H9 (cell line): ENCODE measurements around the gene ANKS1B. TPM values are rescaled to one million over a fixed set of nuclear protein-coding genes. Genes with fewer than 3 reads are reported as not detected.

Experiments used
- DNase-seq: peaks from one replicate; pipeline ENCODE4 v3.0.0-alpha.2; 2017
- H2AFZ ChIP-seq: one replicate; pipeline ENCODE4 v1.6.1; 2013; ENCODE audit warnings: mild to moderate bottlenecking, low read length, control low read depth, moderate library complexity
- H2AK5ac ChIP-seq: 2 replicates; pipeline ENCODE4 v1.6.1; 2013; ENCODE audit warnings: low read length, control low read depth, mixed read lengths; ENCODE audit not compliant: insufficient read length
- H2BK120ac ChIP-seq: one replicate; pipeline ENCODE4 v1.6.1; 2013; ENCODE audit warnings: low read depth, mild to moderate bottlenecking, low read length, control low read depth, inconsistent platforms; ENCODE audit not compliant: poor library complexity, severe bottlenecking
- H2BK12ac ChIP-seq: 2 replicates; pipeline ENCODE4 v1.6.1; 2013; ENCODE audit warnings: low read length, control low read depth, mixed read lengths, low read depth; ENCODE audit not compliant: insufficient read length
- H2BK15ac ChIP-seq: 2 replicates; pipeline ENCODE4 v1.6.1; 2013; ENCODE audit warnings: low read depth, low read length, control low read depth
- H2BK20ac ChIP-seq: one replicate; pipeline ENCODE4 v1.6.1; 2013; ENCODE audit warnings: low read depth, mild to moderate bottlenecking, low read length, control low read depth, inconsistent platforms; ENCODE audit not compliant: poor library complexity, severe bottlenecking
- H2BK5ac ChIP-seq: 2 replicates; pipeline ENCODE4 v1.6.1; 2013; ENCODE audit warnings: low read length, control low read depth, mixed read lengths; ENCODE audit not compliant: insufficient read length
- H3K14ac ChIP-seq: 2 replicates; pipeline ENCODE4 v1.6.1; 2013; ENCODE audit warnings: low read length, control low read depth; ENCODE audit not compliant: insufficient read depth
- H3K18ac ChIP-seq: 2 replicates; pipeline ENCODE4 v1.6.1; 2013; ENCODE audit warnings: low read depth, mild to moderate bottlenecking, mixed read lengths, low read length, control low read depth; ENCODE audit not compliant: insufficient read length
- H3K23ac ChIP-seq: 2 replicates; pipeline ENCODE4 v1.6.1; 2013; ENCODE audit warnings: low read length, control low read depth, mixed read lengths, low read depth; ENCODE audit not compliant: insufficient read length
- H3K23me2 ChIP-seq: 2 replicates; pipeline ENCODE4 v1.6.1; 2013; ENCODE audit warnings: low read depth, mild to moderate bottlenecking, mixed read lengths, low read length, control low read depth; ENCODE audit not compliant: insufficient read length, poor library complexity, severe bottlenecking
- H3K27ac ChIP-seq: 2 replicates; pipeline ENCODE4 v1.5.1; 2013; ENCODE audit warnings: low read length, control low read depth, mixed read lengths, low read depth; ENCODE audit not compliant: insufficient read length
- H3K27me3 ChIP-seq: 2 replicates; pipeline ENCODE4 v1.6.1; 2013; ENCODE audit warnings: low read length, control low read depth, inconsistent platforms; ENCODE audit not compliant: insufficient read depth
- H3K4ac ChIP-seq: 2 replicates; pipeline ENCODE4 v1.6.1; 2013; ENCODE audit warnings: low read depth, mild to moderate bottlenecking, control low read depth, inconsistent platforms, low read length, moderate library complexity
- H3K4me1 ChIP-seq: 2 replicates; pipeline ENCODE4 v1.6.1; 2013; ENCODE audit warnings: low read length, control low read depth, inconsistent platforms; ENCODE audit not compliant: insufficient read depth
- H3K4me2 ChIP-seq: 2 replicates; pipeline ENCODE4 v1.6.1; 2013; ENCODE audit warnings: low read length, control low read depth, mixed read lengths; ENCODE audit not compliant: insufficient read length, insufficient read depth
- H3K56ac ChIP-seq: 2 replicates; pipeline ENCODE4 v1.6.1; 2013; ENCODE audit warnings: low read depth, mild to moderate bottlenecking, mixed read lengths, low read length, control low read depth; ENCODE audit not compliant: insufficient read length
- H3K79me1 ChIP-seq: 2 replicates; pipeline ENCODE4 v1.6.1; 2013; ENCODE audit warnings: low read depth, mild to moderate bottlenecking, moderate library complexity, low read length, control low read depth, inconsistent platforms; ENCODE audit not compliant: insufficient read depth, poor library complexity, severe bottlenecking
- H3K79me2 ChIP-seq: 2 replicates; pipeline ENCODE4 v1.6.1; 2013; ENCODE audit warnings: low read length, control low read depth, inconsistent platforms; ENCODE audit not compliant: insufficient read depth
- H3K9ac ChIP-seq: 2 replicates; pipeline ENCODE4 v1.6.1; 2013; ENCODE audit warnings: low read length, control low read depth, mixed read lengths; ENCODE audit not compliant: insufficient read length; ENCODE audit errors: extremely low read depth
- H3K9me3 ChIP-seq: one replicate; pipeline ENCODE4 v1.6.1; 2013; ENCODE audit warnings: low read depth, low read length, inconsistent platforms; ENCODE audit not compliant: control insufficient read depth
- H3T11ph ChIP-seq: one replicate; pipeline ENCODE4 v1.6.1; 2013; ENCODE audit warnings: mild to moderate bottlenecking, low read length, control low read depth, inconsistent platforms
- H4K20me1 ChIP-seq: one replicate; pipeline ENCODE4 v1.6.1; 2013; ENCODE audit not compliant: control insufficient read depth, insufficient read length, insufficient read depth
- H4K5ac ChIP-seq: 2 replicates; pipeline ENCODE4 v1.6.1; 2013; ENCODE audit warnings: low read depth, mild to moderate bottlenecking, mixed read lengths, low read length, control low read depth; ENCODE audit not compliant: insufficient read length
- H4K8ac ChIP-seq: replicated peaks from 2 replicates; pipeline ENCODE4 v1.6.1; 2013; ENCODE audit warnings: low read length, control low read depth, mixed read lengths, low read depth; ENCODE audit not compliant: insufficient read length
- H4K91ac ChIP-seq: 2 replicates; pipeline ENCODE4 v1.6.1; 2013; ENCODE audit warnings: low read depth, mild to moderate bottlenecking, moderate library complexity, mixed read lengths, low read length, control low read depth; ENCODE audit not compliant: insufficient read length
- H3K27ac Mint-ChIP-seq, 3 experiments: 2 replicates in 2 of 3; 3 replicates in 1 of 3; pipeline ENCODE4 v1.8.0; 2020 to 2021; ENCODE audit warnings: mixed read lengths in 3 of 3, mild to moderate bottlenecking in 1 of 3, moderate library complexity in 1 of 3
- H3K27me3 Mint-ChIP-seq: 2 replicates; pipeline ENCODE4 v1.8.0; 2021; ENCODE audit warnings: low read depth, mild to moderate bottlenecking, moderate library complexity, mixed read lengths
- H3K36me3 Mint-ChIP-seq, 3 experiments: 2 replicates in 2 of 3; 3 replicates in 1 of 3; pipeline ENCODE4 v1.8.0; 2020 to 2021; ENCODE audit warnings: low read depth in 3 of 3, mixed read lengths in 3 of 3; ENCODE audit not compliant: insufficient read depth in 1 of 3
- H3K4me1 Mint-ChIP-seq, 2 experiments: 2 replicates each; pipeline ENCODE4 v1.8.0; 2020; ENCODE audit warnings: mixed read lengths in 2 of 2
- H3K4me3 Mint-ChIP-seq, 2 experiments: 2 replicates in 1 of 2; 3 replicates in 1 of 2; pipeline ENCODE4 v1.8.0; 2020 to 2021; ENCODE audit warnings: mild to moderate bottlenecking in 2 of 2, mixed read lengths in 2 of 2, moderate library complexity in 1 of 2
- H3K9me3 Mint-ChIP-seq, 2 experiments: 2 replicates in 1 of 2; 3 replicates in 1 of 2; pipeline ENCODE4 v1.8.0; 2020; ENCODE audit warnings: mild to moderate bottlenecking in 2 of 2, mixed read lengths in 2 of 2, moderate library complexity in 1 of 2
- WGBS: extraction: QIAGEN DNeasy Blood & Tissue Kit; methylation state at CpG from one replicate; pipeline ENCODE4 v1.1.7; 2013; ENCODE audit warnings: missing lambda C conversion rate, low lambda C conversion rate, mixed read lengths; ENCODE audit not compliant: insufficient read length; ENCODE audit errors: extremely low coverage; 5-methylcytosine and 5-hydroxymethylcytosine counted together
- total RNA-seq: library from RNA; stranded (reverse); gene quantifications from 2 replicates; pipeline ENCODE4 v1.2.1, GENCODE V29; 2021
- TF ChIP-seq, protein P1 (sequence below): fragments of 200-600 bp; sonication (generic); conservative IDR thresholded peaks from 3 replicates; pipeline ENCODE4 v1.8.0; 2021; ENCODE audit warnings: antibody characterized with exemption, mild to moderate bottlenecking

ANKS1B gene
- total RNA-seq, 1 experiment from 2014 or later, result 4.1 TPM

DNA sequence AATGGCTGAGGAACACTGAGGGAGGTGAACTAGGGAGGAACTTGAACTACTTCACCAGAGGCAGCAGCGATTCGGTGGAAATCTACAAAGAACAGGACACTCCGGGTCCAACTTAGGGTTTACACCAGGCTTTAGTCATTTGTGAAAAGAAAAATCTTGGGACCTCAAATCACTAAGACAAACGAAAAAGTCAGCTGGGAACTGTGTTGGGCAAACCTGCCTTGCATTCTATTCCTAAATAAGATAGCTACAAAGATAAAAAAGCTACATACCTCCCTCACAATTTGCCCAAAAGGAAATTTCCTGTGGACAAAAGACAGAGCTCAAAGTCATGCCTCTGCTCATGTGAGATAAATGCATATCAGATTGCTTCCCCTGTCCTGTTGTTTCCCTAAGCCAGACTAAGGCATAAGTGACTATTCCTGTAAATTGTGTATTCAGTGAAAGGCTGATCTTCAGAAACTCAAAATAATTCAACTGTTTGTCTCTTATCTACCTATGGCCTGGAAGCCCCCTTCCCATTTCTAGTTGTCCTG lies 1233.1 kb downstream of the ANKS1B start:
- no peak overlapping the region for H3K4ac ChIP-seq
- no peak overlapping the region for H3T11ph ChIP-seq
- H4K91ac ChIP-seq, result no peak overlapping the region
- H3K4me2 ChIP-seq, result no peak overlapping the region
- Mint-ChIP-seq H3K36me3 (no peaks in the 10 kb centered on the region), H3K27ac (no peak overlapping the region), H3K9me3 (no peaks in the 10 kb centered on the region), H3K4me1 (peaks cover 8 to 10% of the 10 kb centered on the region in 2 experiments), H3K27me3 (peaks cover 5% of the 10 kb centered on the region), H3K4me3 (no peak overlapping the region)
- no peaks in the 10 kb centered on the region for H3K9me3 ChIP-seq
- H4K8ac ChIP-seq, result no peak overlapping the region
- H2BK20ac ChIP-seq, result no peak overlapping the region
- no peaks in the 10 kb centered on the region for H3K79me2 ChIP-seq
- no peak overlapping the region for H2AFZ ChIP-seq
- no peak overlapping the region for H2BK15ac ChIP-seq
- WGBS, result no CpG with 5 or more reads among the region's 4 CpGs
- H3K27me3 ChIP-seq, result no peaks in the 10 kb centered on the region
- H3K56ac ChIP-seq, result no peak overlapping the region
- H3K9ac ChIP-seq, result no peak overlapping the region
- no peaks in the 10 kb centered on the region for H3K79me1 ChIP-seq
- TF ChIP-seq, protein P1, sequence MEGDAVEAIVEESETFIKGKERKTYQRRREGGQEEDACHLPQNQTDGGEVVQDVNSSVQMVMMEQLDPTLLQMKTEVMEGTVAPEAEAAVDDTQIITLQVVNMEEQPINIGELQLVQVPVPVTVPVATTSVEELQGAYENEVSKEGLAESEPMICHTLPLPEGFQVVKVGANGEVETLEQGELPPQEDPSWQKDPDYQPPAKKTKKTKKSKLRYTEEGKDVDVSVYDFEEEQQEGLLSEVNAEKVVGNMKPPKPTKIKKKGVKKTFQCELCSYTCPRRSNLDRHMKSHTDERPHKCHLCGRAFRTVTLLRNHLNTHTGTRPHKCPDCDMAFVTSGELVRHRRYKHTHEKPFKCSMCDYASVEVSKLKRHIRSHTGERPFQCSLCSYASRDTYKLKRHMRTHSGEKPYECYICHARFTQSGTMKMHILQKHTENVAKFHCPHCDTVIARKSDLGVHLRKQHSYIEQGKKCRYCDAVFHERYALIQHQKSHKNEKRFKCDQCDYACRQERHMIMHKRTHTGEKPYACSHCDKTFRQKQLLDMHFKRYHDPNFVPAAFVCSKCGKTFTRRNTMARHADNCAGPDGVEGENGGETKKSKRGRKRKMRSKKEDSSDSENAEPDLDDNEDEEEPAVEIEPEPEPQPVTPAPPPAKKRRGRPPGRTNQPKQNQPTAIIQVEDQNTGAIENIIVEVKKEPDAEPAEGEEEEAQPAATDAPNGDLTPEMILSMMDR, result no peak
- H3K23ac ChIP-seq, result no peak overlapping the region
- no peaks in the 10 kb centered on the region for H3K23me2 ChIP-seq
- no peak overlapping the region for H2BK5ac ChIP-seq
- DNase-seq, result no peak
- no peaks in the 10 kb centered on the region for H3K4me1 ChIP-seq
- H2BK120ac ChIP-seq, result no peak overlapping the region
- no peak overlapping the region for H4K5ac ChIP-seq
- H4K20me1 ChIP-seq, result no peaks in the 10 kb centered on the region
- no peak overlapping the region for H2AK5ac ChIP-seq
- H2BK12ac ChIP-seq, result no peak overlapping the region
- H3K18ac ChIP-seq, result no peak overlapping the region
- no peak overlapping the region for H3K14ac ChIP-seq
- H3K27ac ChIP-seq, result no peak overlapping the region
